Measurements from ENCODE around the gene LUC7L. TPM values are rescaled to one million over a fixed set of nuclear protein-coding genes. Genes with fewer than 3 reads are reported as not detected.

The LUC7L gene
- total RNA-seq, 1 donor from 2014 or later = 154 TPM

DNA sequence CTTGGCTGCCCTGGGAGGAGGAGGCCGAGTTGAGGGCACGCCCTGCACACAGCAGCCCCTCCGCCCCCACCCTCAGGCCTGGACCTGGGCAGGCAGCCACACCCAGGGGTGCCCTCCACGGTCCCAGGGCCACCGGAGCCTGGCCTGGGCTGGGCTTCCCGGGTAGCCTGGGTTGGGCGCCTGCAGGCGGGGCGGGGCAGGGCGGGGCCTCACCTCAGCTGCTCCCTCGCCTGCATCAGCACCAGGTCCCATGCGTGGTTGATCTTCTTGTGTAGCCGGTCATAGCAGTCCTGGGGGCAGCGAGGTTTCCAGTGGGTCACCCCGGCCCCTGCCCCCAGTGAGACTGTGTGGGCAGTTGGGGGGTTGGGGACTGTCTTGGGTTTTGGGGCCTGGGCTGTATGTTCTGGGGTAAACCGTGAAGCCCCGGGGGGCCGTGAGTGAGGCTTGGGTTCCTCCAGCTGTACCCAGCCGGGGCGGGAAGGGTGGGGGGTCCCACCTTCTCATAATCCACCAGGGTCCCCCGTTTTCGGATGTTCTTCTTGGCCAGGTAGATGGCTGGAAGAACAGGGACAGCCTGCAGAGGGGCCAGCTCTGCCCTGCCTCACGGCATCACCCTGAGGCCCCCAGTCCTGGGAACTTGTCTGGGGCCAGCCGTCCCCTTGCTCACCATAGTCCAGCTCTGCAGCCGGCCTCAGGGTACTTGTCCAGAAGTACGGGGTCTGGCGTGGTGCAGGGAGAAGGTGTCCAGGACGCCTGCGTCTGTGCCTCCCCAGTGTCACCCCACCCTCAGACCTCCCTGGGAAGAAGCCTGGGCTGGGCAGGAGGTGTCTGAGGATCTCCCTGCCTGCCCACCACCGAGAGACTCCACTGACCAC lies 44.5 kb upstream of the LUC7L start:
- Mint-ChIP-seq H3K4me3 (no peak overlapping the region), H3K27ac (no peak overlapping the region), H3K27me3 (peaks cover 33% of the 10 kb centered on the region), H3K4me1 (ENCODE audit: unreplicated experiment) (no peaks in the 10 kb centered on the region), H3K36me3 (no peaks in the 10 kb centered on the region), H3K9me3 (no peaks in the 10 kb centered on the region)
- TF ChIP-seq, protein P1, sequence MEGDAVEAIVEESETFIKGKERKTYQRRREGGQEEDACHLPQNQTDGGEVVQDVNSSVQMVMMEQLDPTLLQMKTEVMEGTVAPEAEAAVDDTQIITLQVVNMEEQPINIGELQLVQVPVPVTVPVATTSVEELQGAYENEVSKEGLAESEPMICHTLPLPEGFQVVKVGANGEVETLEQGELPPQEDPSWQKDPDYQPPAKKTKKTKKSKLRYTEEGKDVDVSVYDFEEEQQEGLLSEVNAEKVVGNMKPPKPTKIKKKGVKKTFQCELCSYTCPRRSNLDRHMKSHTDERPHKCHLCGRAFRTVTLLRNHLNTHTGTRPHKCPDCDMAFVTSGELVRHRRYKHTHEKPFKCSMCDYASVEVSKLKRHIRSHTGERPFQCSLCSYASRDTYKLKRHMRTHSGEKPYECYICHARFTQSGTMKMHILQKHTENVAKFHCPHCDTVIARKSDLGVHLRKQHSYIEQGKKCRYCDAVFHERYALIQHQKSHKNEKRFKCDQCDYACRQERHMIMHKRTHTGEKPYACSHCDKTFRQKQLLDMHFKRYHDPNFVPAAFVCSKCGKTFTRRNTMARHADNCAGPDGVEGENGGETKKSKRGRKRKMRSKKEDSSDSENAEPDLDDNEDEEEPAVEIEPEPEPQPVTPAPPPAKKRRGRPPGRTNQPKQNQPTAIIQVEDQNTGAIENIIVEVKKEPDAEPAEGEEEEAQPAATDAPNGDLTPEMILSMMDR (conservative IDR thresholded peaks at IDR 0.05) = no peak
- DNase-seq (ENCODE audit: extremely low spot score, unreplicated experiment) = no peak

DNA sequence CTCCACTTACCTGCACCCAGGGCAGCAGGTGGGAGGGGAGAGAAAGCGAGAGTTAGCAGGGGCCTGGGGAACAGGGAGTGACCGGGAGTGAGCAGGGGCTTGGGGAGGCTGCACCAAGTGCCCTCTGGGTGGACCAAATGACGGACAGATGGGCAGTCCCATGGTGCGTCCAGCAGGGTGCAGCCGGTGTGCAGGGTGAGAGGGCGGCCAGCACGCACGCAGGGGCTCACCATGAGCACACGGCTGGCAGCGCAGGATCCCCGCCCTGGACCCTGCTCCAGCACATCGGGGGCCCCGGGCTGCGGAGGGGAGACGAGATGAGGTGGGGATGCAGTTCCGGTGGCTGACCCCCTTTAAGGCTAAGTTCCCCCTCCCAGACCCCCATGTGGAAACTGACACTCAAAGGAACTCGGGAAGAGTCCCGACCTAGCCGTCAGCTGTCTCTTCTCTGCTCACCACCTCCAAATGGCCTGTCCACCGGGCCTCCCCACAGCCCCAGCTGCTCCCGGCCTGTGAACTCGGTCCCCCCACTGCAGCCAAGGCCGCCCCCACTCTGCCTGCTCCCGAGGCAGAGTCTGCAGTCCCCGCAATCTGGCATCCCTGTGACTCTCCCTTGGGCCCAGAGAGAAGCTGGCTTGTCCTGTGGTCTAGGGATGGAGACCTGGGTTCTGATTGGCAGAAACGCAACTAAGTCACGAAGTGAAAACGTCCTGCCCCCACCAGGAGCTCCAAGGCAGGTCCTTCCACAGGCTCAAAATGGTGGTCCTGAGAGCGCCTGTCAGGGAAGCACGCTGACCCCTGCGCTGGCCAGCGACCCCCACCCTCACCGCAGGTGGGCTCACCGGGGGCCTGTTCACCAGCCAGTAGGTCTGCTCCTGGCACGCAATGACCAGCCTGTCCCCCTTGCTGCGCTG lies 43.6 kb upstream of the LUC7L start:
- Mint-ChIP-seq H3K9me3 (no peaks in the 10 kb centered on the region), H3K4me3 (no peak overlapping the region), H3K27me3 (peaks cover 27% of the 10 kb centered on the region), H3K27ac (no peak overlapping the region), H3K4me1 (ENCODE audit: unreplicated experiment) (no peaks in the 10 kb centered on the region), H3K36me3 (no peaks in the 10 kb centered on the region)
- TF ChIP-seq, protein P1 (conservative IDR thresholded peaks at IDR 0.05) = no peak
- no peak for DNase-seq (ENCODE audit: extremely low spot score, unreplicated experiment)

DNA sequence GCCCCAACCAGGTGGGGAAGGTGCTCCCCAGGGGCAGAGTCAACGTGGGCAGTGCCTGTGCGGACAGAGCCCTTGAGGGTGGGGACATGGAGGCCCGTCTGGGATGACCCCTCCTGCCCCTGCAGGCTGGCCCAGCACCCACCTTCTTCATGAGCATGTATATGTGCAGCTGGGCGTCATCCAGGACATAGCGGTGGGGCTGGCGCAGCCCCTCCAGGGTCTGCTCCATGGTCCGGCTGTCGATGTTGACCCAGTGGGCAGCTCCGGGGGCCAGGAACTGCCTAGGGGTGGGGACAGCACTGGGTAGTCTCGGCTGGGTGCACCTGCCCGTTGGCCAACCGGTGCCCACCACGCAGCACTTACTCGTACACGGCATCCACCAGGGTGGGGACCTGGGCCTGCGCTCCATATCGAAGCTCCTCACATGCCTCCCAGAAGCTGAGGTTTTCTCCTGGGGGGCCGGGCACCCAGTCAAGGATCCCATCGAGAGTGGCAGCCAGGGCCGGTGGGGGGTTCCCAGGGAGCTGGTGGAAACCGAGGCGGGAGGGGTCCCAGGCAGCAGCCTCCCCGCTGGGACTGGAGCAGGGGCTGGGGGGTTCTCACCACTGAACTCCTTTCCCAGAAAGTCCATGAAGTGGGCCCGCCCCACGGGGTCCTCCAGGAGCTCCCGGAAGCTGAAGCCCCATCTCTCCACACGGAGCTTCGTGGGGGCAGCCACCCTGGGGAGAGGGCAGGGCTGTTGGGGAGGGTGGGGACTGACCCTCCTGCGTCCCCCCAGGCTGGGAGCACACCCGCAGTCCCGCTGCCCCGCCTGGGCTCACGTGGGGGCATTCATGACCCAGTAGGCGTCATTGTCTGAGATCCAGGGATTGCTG lies 41.4 kb upstream of the LUC7L start:
- Mint-ChIP-seq H3K36me3 (no peaks in the 10 kb centered on the region), H3K4me1 (ENCODE audit: unreplicated experiment) (no peaks in the 10 kb centered on the region), H3K27me3 (peaks cover 13% of the 10 kb centered on the region), H3K27ac (no peak overlapping the region), H3K9me3 (no peaks in the 10 kb centered on the region), H3K4me3 (no peak overlapping the region)
- TF ChIP-seq, protein P1 (conservative IDR thresholded peaks at IDR 0.05) = no peak
- no peak for DNase-seq (ENCODE audit: extremely low spot score, unreplicated experiment)

DNA sequence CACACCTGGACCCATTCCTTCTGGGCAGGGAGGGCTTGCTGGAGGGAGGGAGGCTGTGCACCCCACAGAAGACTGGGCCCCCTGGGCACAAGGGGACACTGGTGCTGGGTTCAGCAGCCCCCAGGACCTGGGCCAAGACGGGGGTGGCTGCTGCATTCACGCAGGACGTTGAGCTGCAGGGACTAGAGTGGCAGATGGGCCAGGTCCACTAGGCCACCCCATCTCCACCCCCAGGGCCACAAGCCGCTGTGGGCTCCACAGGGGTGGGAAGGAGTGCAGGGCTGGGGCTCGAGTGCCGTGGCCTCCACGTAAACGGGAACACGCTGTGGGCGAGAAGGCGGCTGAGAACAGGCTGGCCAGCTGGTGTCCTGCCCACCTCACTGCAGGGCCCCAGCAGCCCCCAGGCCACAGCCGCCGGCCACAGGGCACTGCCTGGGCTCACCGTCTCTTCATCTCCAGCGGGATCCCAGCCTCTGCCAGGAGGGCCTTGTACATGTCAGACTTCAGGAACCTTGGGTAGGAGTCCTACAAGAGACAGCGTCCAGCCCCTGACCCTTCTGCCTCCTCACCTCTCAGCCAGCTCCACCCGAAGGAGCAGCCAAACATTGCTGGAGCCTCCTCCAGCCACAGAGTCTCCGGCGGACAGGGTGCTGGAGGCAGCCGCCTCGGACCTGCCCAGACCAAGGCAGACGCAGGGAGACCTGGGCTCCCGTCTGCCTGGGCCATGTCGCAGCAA lies 40.0 kb upstream of the LUC7L start:
- no peak overlapping the region for H3K4me3 Mint-ChIP-seq
- H3K9me3 Mint-ChIP-seq = no peaks in the 10 kb centered on the region
- no peak overlapping the region for H3K27ac Mint-ChIP-seq
- no peaks in the 10 kb centered on the region for H3K36me3 Mint-ChIP-seq
- no peak for DNase-seq (ENCODE audit: extremely low spot score, unreplicated experiment)
- H3K27me3 Mint-ChIP-seq = peaks cover 7% of the 10 kb centered on the region
- H3K4me1 Mint-ChIP-seq (ENCODE audit: unreplicated experiment) = no peaks in the 10 kb centered on the region
- TF ChIP-seq, protein P1 (conservative IDR thresholded peaks at IDR 0.05) = no peak
